SK-N-SH (cell line): ENCODE data around the gene TNFRSF18.

Source experiments
- CTCF ChIP-seq: fragments of 200-600 bp; sonication (generic); IDR thresholded peaks from 2 replicates; pipeline ENCODE4 v1.6.1; 2017; ENCODE audit warnings: antibody characterized with exemption, mild to moderate bottlenecking, moderate library complexity
- EP300 ChIP-seq, 2 experiments: IDR thresholded peaks; 2 replicates each; pipeline versions ENCODE4 v1.4.0 to v1.6.1; 2012; ENCODE audit warnings: borderline replicate concordance in 1 of 2, low read depth in 1 of 2, low read length in 1 of 2
- EZH2phosphoT487 ChIP-seq: fragments of 200-600 bp; sonication (generic); IDR thresholded peaks from 2 replicates; pipeline ENCODE4 v1.6.1; 2017; ENCODE audit warnings: low read depth, mixed run types, mild to moderate bottlenecking, antibody characterized with exemption, moderate library complexity, borderline replicate concordance
- FOSL2 ChIP-seq: IDR thresholded peaks from 2 replicates; pipeline ENCODE4 v1.4.0; 2012; ENCODE audit warnings: low read depth, mild to moderate bottlenecking, moderate library complexity, borderline replicate concordance
- GABPA ChIP-seq: IDR thresholded peaks from 2 replicates; pipeline ENCODE4 v1.4.0; 2012; ENCODE audit warnings: low read depth, mild to moderate bottlenecking
- JUND ChIP-seq: IDR thresholded peaks from 2 replicates; pipeline ENCODE4 v1.4.0; 2012
- POLR2AphosphoS5 ChIP-seq: IDR thresholded peaks from 2 replicates; pipeline ENCODE4 v1.6.1; 2012; ENCODE audit warnings: low read depth, low read length
- REST ChIP-seq: IDR thresholded peaks from 2 replicates; pipeline ENCODE4 v1.6.1; 2012; ENCODE audit warnings: mild to moderate bottlenecking, low read depth, low read length, moderate library complexity
- RFX5 ChIP-seq: IDR thresholded peaks from 2 replicates; pipeline ENCODE4 v1.6.1; 2012; ENCODE audit warnings: mild to moderate bottlenecking, improper control_type of control experiment, low read length
- SIN3A ChIP-seq: IDR thresholded peaks from 2 replicates; pipeline ENCODE4 v1.6.1; 2012; ENCODE audit warnings: low read depth, mild to moderate bottlenecking, low read length, moderate library complexity, borderline replicate concordance
- TAF1 ChIP-seq: IDR thresholded peaks from 2 replicates; pipeline ENCODE4 v1.6.1; 2012; ENCODE audit warnings: low read depth, mild to moderate bottlenecking, low read length, moderate library complexity, borderline replicate concordance
- USF2 ChIP-seq: fragments of 150-350 bp; IDR thresholded peaks from 2 replicates; pipeline ENCODE4 v1.6.1; 2017; ENCODE audit warnings: antibody characterized with exemption, low read length, low read depth, borderline replicate concordance
- TF ChIP-seq, protein P1 (sequence below): IDR thresholded peaks from 2 replicates; pipeline ENCODE4 v1.4.0; 2012; ENCODE audit warnings: low read depth, borderline replicate concordance

DNA sequence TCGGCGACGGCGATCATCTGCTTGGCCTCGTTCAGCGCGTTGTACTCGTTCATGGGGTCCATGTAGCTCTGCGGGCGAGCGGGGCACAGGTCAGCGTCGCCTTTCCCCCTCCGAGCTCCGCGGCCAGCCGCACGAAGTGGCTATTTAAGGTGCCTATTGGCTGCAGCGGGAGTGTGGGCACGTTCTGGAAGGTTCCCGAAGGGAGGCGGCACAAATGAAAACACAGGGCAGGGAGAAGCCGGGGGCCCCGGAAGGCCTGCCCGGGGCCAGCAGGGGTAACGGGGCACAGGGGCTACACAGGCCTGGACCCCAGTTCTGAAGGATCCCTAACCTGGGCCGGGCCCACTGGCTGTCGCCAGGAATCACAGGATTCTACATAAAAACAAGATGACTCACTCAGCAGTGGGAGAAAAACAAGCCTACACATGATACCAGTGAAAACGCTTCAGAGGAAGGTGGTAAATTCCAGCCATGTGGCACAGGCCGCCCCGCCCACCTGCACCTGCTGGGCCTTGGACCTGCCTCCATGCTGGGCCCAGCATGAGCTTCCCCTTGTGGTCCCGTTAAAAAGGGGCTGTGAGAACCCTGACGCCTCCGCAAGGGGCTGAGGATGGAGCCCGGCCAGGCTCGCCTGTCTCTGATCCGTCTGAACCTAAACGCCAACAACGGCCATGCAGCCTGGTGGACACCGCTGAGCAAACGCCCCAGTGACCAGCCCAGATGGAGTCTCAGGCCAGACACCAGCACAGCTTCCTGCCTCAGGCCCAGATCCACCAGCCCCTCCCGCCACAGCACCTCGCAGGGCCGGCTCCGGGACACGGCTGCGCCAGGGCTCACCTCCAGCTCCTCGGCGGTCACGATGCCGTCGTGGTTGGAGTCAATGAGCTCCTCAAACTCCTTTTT, 11.5 kb upstream of the TNFRSF18 start:
- TF ChIP-seq POLR2AphosphoS5 (no peak), CTCF (no peak), USF2 (no peak), FOSL2 (no peak), TAF1 (no peak), EP300 (IDR thresholded peaks at IDR 0.05; ENCODE audit: borderline replicate concordance in 1 of 2, low read depth in 1 of 2, low read length in 1 of 2) (no peak), GABPA (no peak), EZH2phosphoT487 (no peak), RFX5 (no peak), REST (no peak), SIN3A (no peak), JUND (no peak)
- TF ChIP-seq, protein P1, sequence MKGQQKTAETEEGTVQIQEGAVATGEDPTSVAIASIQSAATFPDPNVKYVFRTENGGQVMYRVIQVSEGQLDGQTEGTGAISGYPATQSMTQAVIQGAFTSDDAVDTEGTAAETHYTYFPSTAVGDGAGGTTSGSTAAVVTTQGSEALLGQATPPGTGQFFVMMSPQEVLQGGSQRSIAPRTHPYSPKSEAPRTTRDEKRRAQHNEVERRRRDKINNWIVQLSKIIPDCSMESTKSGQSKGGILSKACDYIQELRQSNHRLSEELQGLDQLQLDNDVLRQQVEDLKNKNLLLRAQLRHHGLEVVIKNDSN, result no peak
